ENCODE measurements around the gene CEBPE.

DNA sequence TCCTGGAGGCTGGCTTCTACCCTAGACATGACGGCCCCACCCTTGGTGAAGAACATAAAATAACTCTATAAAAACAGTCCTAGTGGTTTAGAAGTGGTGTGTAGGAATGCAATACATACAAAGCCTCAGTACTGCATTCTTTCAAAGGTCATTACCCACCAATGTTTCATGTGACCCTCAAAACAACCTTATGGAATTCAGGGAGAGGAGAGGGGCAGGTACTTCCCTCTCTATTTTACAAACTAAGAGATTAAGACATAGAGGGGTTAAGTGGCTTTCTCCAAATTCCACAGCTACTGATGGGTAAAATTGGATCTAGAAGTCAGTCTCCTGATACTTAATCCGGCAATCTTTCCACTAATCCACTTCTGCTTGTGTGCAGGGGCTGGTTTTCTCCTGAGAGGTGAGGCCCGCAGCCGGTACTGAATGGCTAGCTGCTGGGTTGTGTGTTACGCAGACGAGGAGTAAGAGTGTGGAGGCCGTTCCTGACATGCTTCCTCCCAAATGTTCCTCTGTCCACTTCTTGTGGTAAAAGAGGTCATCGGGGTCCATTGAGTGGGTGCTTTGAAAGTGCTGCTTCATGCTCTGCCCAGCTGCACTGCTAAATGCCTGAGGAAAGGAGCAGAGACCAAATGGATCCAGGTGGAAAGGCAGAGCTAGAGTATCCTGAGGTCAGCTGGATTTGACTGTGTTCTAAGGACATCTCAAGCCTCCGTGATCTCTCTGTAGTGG, 48.2 kb upstream of the CEBPE start:
- TF ChIP-seq, protein P1, sequence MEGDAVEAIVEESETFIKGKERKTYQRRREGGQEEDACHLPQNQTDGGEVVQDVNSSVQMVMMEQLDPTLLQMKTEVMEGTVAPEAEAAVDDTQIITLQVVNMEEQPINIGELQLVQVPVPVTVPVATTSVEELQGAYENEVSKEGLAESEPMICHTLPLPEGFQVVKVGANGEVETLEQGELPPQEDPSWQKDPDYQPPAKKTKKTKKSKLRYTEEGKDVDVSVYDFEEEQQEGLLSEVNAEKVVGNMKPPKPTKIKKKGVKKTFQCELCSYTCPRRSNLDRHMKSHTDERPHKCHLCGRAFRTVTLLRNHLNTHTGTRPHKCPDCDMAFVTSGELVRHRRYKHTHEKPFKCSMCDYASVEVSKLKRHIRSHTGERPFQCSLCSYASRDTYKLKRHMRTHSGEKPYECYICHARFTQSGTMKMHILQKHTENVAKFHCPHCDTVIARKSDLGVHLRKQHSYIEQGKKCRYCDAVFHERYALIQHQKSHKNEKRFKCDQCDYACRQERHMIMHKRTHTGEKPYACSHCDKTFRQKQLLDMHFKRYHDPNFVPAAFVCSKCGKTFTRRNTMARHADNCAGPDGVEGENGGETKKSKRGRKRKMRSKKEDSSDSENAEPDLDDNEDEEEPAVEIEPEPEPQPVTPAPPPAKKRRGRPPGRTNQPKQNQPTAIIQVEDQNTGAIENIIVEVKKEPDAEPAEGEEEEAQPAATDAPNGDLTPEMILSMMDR (IDR thresholded peaks at IDR 0.05), result no peak
- no peak for TF ChIP-seq POLR2A (IDR thresholded peaks at IDR 0.05)

Measured in right lobe of liver (tissue), 4 donors.